WTC11 (cell line): ENCODE data around the gene PRR7. TPM values are rescaled to one million over a fixed set of nuclear protein-coding genes. Genes with fewer than 3 reads are reported as not detected.

ENCODE experiments used
- ATAC-seq: fragments of 200-7000 bp; cut with Tn5 transposase; 2 replicates; pipeline ENCODE4 v1.10.0; 2021; ENCODE audit warnings: mild to moderate bottlenecking, moderate library complexity
- CTCF ChIA-PET: fragments of 300-600 bp; sonication (Branson Sonifier 250); formaldehyde crosslinking; loops from one replicate; lab custom pipeline; 2021; ENCODE audit warnings: antibody characterized with exemption; lab: Charles Lee
- POLR2A ChIA-PET: fragments of 350-600 bp; sonication (Branson Sonifier 250); formaldehyde crosslinking; loops from one replicate; lab custom pipeline; 2021; ENCODE audit warnings: antibody characterized with exemption; lab: Charles Lee
- DNase-seq: peaks from one replicate; pipeline ENCODE4 v3.0.0; 2021; ENCODE audit warnings: low spot score
- H3K27ac Mint-ChIP-seq: 2 replicates; pipeline ENCODE4 v1.8.0; 2021; ENCODE audit warnings: mixed read lengths
- H3K27me3 Mint-ChIP-seq: 2 replicates; pipeline ENCODE4 v1.8.0; 2021; ENCODE audit warnings: low read depth, mild to moderate bottlenecking, moderate library complexity, mixed read lengths
- H3K36me3 Mint-ChIP-seq: 2 replicates; pipeline ENCODE4 v1.8.0; 2021; ENCODE audit warnings: mixed read lengths
- H3K4me1 Mint-ChIP-seq: 2 replicates; pipeline ENCODE4 v1.8.0; 2022; ENCODE audit warnings: mixed read lengths
- H3K4me3 Mint-ChIP-seq: 2 replicates; pipeline ENCODE4 v1.8.0; 2021; ENCODE audit warnings: mild to moderate bottlenecking, moderate library complexity, mixed read lengths
- H3K9me3 Mint-ChIP-seq: 2 replicates; pipeline ENCODE4 v1.8.0; 2021; ENCODE audit warnings: mixed read lengths
- CBFB ChIP-seq: sonication (generic); formaldehyde crosslinking; IDR thresholded peaks from 2 replicates; pipeline ENCODE4 v1.8.1; 2022; ENCODE audit warnings: mild to moderate bottlenecking, low read depth, missing genetic modification reagents
- CREB1 ChIP-seq: sonication (generic); formaldehyde crosslinking; IDR thresholded peaks from 2 replicates; pipeline ENCODE4 v1.8.0; 2023; ENCODE audit warnings: mild to moderate bottlenecking, missing genetic modification reagents
- CREM ChIP-seq: sonication (generic); formaldehyde crosslinking; IDR thresholded peaks from 2 replicates; pipeline ENCODE4 v1.8.1; 2022; ENCODE audit warnings: mild to moderate bottlenecking, missing genetic modification reagents, moderate library complexity
- E2F4 ChIP-seq: sonication (generic); formaldehyde crosslinking; IDR thresholded peaks from 2 replicates; pipeline ENCODE4 v1.8.1; 2022; ENCODE audit warnings: low read depth, mild to moderate bottlenecking, moderate library complexity, missing genetic modification reagents, borderline replicate concordance
- E2F5 ChIP-seq: sonication (generic); formaldehyde crosslinking; IDR thresholded peaks from 2 replicates; pipeline ENCODE4 v1.8.1; 2022; ENCODE audit warnings: mild to moderate bottlenecking, moderate library complexity, missing genetic modification reagents
- ERG ChIP-seq: fragments of 250-450 bp; sonication (Bioruptor Pico); IDR thresholded peaks from 2 replicates; pipeline ENCODE4 v1.8.0; 2021; ENCODE audit warnings: mild to moderate bottlenecking
- FOXJ3 ChIP-seq: sonication (generic); formaldehyde crosslinking; IDR thresholded peaks from 2 replicates; pipeline ENCODE4 v1.9.0; 2021; ENCODE audit warnings: missing genetic modification reagents, mild to moderate bottlenecking, borderline replicate concordance
- FOXK1 ChIP-seq: sonication (generic); formaldehyde crosslinking; IDR thresholded peaks from 2 replicates; pipeline ENCODE4 v1.8.0; 2022; ENCODE audit warnings: mild to moderate bottlenecking, moderate library complexity, missing genetic modification reagents
- FOXP4 ChIP-seq: sonication (generic); formaldehyde crosslinking; IDR thresholded peaks from 2 replicates; pipeline ENCODE4 v1.8.0; 2022; ENCODE audit warnings: mild to moderate bottlenecking, missing genetic modification reagents
- GRHL2 ChIP-seq: fragments of 250-450 bp; sonication (Bioruptor Pico); IDR thresholded peaks from 2 replicates; pipeline ENCODE4 v1.8.0; 2022; ENCODE audit warnings: mild to moderate bottlenecking, moderate library complexity; ENCODE audit not compliant: insufficient replicate concordance, severe bottlenecking
- IRF2 ChIP-seq: sonication (generic); formaldehyde crosslinking; IDR thresholded peaks from 2 replicates; pipeline ENCODE4 v1.8.0; 2022; ENCODE audit warnings: low read depth, missing genetic modification reagents, borderline replicate concordance
- JAZF1 ChIP-seq: fragments of 250-450 bp; sonication (Bioruptor Pico); IDR thresholded peaks from 2 replicates; pipeline ENCODE4 v1.9.0; 2021; ENCODE audit warnings: moderate library complexity, mild to moderate bottlenecking, inconsistent platforms
- KAT7 ChIP-seq: sonication (generic); formaldehyde crosslinking; IDR thresholded peaks from 2 replicates; pipeline ENCODE4 v1.8.1; 2023; ENCODE audit warnings: missing genetic modification reagents, mild to moderate bottlenecking, borderline replicate concordance
- NFATC4 ChIP-seq: fragments of 250-450 bp; sonication (Bioruptor Pico); IDR thresholded peaks from 2 replicates; pipeline ENCODE4 v1.9.0; 2021; ENCODE audit warnings: mild to moderate bottlenecking
- PRRX2 ChIP-seq: fragments of 250-450 bp; sonication (Bioruptor Pico); IDR thresholded peaks from 2 replicates; pipeline ENCODE4 v1.8.0; 2021; ENCODE audit warnings: mild to moderate bottlenecking
- RORB ChIP-seq: fragments of 250-450 bp; sonication (Bioruptor Pico); IDR thresholded peaks from 2 replicates; pipeline ENCODE4 v1.9.0; 2021; ENCODE audit warnings: mild to moderate bottlenecking
- SMAD3 ChIP-seq: sonication (generic); formaldehyde crosslinking; IDR thresholded peaks from 2 replicates; pipeline ENCODE4 v1.8.0; 2022; ENCODE audit warnings: missing genetic modification reagents, mild to moderate bottlenecking, borderline replicate concordance
- SOX15 ChIP-seq: fragments of 250-450 bp; sonication (Bioruptor Pico); IDR thresholded peaks from 2 replicates; pipeline ENCODE4 v1.9.0; 2021; ENCODE audit warnings: mild to moderate bottlenecking
- STAT6 ChIP-seq: sonication (generic); formaldehyde crosslinking; conservative IDR thresholded peaks from 2 replicates; pipeline ENCODE4 v1.8.1; 2023; ENCODE audit warnings: mild to moderate bottlenecking, low read depth, missing genetic modification reagents, moderate library complexity
- ZNF219 ChIP-seq: sonication (generic); formaldehyde crosslinking; IDR thresholded peaks from 2 replicates; pipeline ENCODE4 v1.8.0; 2023; ENCODE audit warnings: missing genetic modification reagents, mild to moderate bottlenecking, borderline replicate concordance
- ZNF317 ChIP-seq: sonication (generic); formaldehyde crosslinking; IDR thresholded peaks from 2 replicates; pipeline ENCODE4 v1.8.1; 2023; ENCODE audit warnings: low read depth, mild to moderate bottlenecking, moderate library complexity, missing genetic modification reagents, borderline replicate concordance
- ZNF423 ChIP-seq: fragments of 250-450 bp; sonication (Bioruptor Pico); IDR thresholded peaks from 2 replicates; pipeline ENCODE4 v2.1.2; 2022; ENCODE audit warnings: mild to moderate bottlenecking, moderate library complexity
- total RNA-seq: library from RNA; stranded (reverse); gene quantifications from 3 replicates; pipeline ENCODE4 v1.2.3, GENCODE V29; 2021
- TF ChIP-seq, protein P1 (sequence below): sonication (generic); formaldehyde crosslinking; IDR thresholded peaks from 2 replicates; pipeline ENCODE4 v1.8.0; 2022; ENCODE audit warnings: mild to moderate bottlenecking, missing genetic modification reagents
- TF ChIP-seq, protein P2 (sequence below): sonication (generic); formaldehyde crosslinking; IDR thresholded peaks from 2 replicates; pipeline ENCODE4 v1.8.0; 2023; ENCODE audit warnings: missing genetic modification reagents
- TF ChIP-seq, protein P3 (sequence below): fragments of 250-450 bp; sonication (Bioruptor Pico); IDR thresholded peaks from 2 replicates; pipeline ENCODE4 v1.9.0; 2021; ENCODE audit warnings: mild to moderate bottlenecking

Gene PRR7
- total RNA-seq, 1 experiment from 2014 or later, result 13.1 TPM

DNA sequence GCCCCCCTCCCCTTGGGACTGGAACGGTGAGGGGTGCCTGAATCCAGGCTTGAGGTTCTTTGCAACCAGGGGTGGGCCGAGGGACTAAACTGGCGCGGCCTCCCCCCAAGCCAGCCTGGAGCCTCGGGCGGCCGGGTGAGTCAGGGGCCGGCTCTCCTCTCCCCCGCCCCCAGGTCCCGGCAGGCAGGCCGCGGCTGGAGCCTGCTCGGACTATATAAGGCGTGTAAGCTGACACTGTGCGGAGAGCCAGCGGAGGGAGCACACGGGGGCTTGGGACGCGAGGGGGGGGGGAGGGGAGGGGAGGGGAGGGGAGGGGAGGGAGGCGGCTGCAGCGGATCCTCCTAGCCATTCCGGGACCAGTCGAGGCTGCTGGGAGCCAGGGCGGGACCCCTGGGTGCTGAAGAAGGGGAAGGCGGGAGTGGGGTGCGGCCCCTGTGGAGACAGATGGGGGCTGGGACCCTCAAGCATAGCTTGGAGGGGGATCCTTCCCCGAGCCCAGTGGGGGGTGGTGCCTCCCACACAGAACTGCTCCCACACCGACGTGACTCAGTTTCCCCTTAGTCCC, 50.2 kb downstream of the PRR7 start:
- POLR2A ChIA-PET, result interaction anchor here (0.6 to 3.9 kb wide), 18 partner anchors 8 to 194 kb away, joined by 3 to 53 read pairs (median 5); partner anchors contain the start of genes DBN1, DDX41, DOK3 and GRK6
- Mint-ChIP-seq H3K9me3 (no peaks in the 10 kb centered on the region), H3K4me1 (peaks cover 37% of the 10 kb centered on the region), H3K27me3 (peaks cover 31% of the 10 kb centered on the region), H3K4me3 (peak overlapping the region; percentile 75), H3K36me3 (peaks cover 12% of the 10 kb centered on the region), H3K27ac (peak overlapping the region; percentile 92; the same call in 1 of the 2 replicates)
- DNase-seq, result peak; percentile 88
- ATAC-seq, result peak; percentile 50
- CTCF ChIA-PET, result interaction anchor here (0.6 to 11.2 kb wide), 24 partner anchors 8 to 491 kb away, joined by 3 to 230 read pairs (median 5); partner anchors contain the start of genes DBN1, DDX41, DOK3 and GRK6
- TF ChIP-seq PRRX2, result peak; percentile 57; the same call in 1 of the 2 replicates
- TF ChIP-seq, protein P1, sequence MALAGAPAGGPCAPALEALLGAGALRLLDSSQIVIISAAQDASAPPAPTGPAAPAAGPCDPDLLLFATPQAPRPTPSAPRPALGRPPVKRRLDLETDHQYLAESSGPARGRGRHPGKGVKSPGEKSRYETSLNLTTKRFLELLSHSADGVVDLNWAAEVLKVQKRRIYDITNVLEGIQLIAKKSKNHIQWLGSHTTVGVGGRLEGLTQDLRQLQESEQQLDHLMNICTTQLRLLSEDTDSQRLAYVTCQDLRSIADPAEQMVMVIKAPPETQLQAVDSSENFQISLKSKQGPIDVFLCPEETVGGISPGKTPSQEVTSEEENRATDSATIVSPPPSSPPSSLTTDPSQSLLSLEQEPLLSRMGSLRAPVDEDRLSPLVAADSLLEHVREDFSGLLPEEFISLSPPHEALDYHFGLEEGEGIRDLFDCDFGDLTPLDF (CRISPR knock-in tag), result no peak
- no peak for TF ChIP-seq CBFB
- TF ChIP-seq SMAD3 (CRISPR knock-in tag), result no peak
- no peak for TF ChIP-seq FOXJ3 (CRISPR knock-in tag)
- no peak for TF ChIP-seq ZNF219
- TF ChIP-seq CREM, result no peak
- TF ChIP-seq, protein P2, sequence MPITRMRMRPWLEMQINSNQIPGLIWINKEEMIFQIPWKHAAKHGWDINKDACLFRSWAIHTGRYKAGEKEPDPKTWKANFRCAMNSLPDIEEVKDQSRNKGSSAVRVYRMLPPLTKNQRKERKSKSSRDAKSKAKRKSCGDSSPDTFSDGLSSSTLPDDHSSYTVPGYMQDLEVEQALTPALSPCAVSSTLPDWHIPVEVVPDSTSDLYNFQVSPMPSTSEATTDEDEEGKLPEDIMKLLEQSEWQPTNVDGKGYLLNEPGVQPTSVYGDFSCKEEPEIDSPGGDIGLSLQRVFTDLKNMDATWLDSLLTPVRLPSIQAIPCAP (CRISPR knock-in tag), result no peak
- TF ChIP-seq NFATC4 (CRISPR knock-in tag), result peak; percentile 84
- no peak for TF ChIP-seq CREB1 (CRISPR knock-in tag)
- no peak for TF ChIP-seq JAZF1 (CRISPR knock-in tag)
- TF ChIP-seq RORB (CRISPR knock-in tag), result no peak
- TF ChIP-seq ERG (CRISPR knock-in tag), result peak; percentile 84; the same call in 1 of the 2 replicates
- no peak for TF ChIP-seq E2F4
- TF ChIP-seq, protein P3, sequence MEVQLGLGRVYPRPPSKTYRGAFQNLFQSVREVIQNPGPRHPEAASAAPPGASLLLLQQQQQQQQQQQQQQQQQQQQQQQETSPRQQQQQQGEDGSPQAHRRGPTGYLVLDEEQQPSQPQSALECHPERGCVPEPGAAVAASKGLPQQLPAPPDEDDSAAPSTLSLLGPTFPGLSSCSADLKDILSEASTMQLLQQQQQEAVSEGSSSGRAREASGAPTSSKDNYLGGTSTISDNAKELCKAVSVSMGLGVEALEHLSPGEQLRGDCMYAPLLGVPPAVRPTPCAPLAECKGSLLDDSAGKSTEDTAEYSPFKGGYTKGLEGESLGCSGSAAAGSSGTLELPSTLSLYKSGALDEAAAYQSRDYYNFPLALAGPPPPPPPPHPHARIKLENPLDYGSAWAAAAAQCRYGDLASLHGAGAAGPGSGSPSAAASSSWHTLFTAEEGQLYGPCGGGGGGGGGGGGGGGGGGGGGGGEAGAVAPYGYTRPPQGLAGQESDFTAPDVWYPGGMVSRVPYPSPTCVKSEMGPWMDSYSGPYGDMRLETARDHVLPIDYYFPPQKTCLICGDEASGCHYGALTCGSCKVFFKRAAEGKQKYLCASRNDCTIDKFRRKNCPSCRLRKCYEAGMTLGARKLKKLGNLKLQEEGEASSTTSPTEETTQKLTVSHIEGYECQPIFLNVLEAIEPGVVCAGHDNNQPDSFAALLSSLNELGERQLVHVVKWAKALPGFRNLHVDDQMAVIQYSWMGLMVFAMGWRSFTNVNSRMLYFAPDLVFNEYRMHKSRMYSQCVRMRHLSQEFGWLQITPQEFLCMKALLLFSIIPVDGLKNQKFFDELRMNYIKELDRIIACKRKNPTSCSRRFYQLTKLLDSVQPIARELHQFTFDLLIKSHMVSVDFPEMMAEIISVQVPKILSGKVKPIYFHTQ, result no peak
- no peak for TF ChIP-seq SOX15 (CRISPR knock-in tag)
- TF ChIP-seq FOXK1 (CRISPR knock-in tag), result no peak
- no peak for TF ChIP-seq FOXP4 (CRISPR knock-in tag)
- TF ChIP-seq E2F5 (CRISPR knock-in tag), result no peak
- TF ChIP-seq STAT6, result no peak
- no peak for TF ChIP-seq ZNF317 (CRISPR knock-in tag)
- no peak for TF ChIP-seq IRF2 (CRISPR knock-in tag)
- no peak for TF ChIP-seq GRHL2 (CRISPR knock-in tag)
- peak; percentile 83 for TF ChIP-seq ZNF423 (CRISPR knock-in tag)
- TF ChIP-seq KAT7 (CRISPR knock-in tag), result no peak
